ENCODE data around the gene LRP1-AS. TPM values are rescaled to one million over a fixed set of nuclear protein-coding genes. Genes with fewer than 3 reads are reported as not detected.
A peak's percentile ranks its signal among the peaks of the same experiment; 100 is the strongest.

The LRP1-AS gene
- total and polyA plus RNA-seq, 7 donors = not detected

GRCh38 chr12:57149245-57149900 lies 2.0 kb upstream of the LRP1-AS start:
- H3K27me3 ChIP-seq = no peaks in the 10 kb centered on the region
- 46 to 66% methylated on average over 13 of the region's 13 CpGs for WGBS, 2 donors
- H3K4me1 ChIP-seq = peaks cover 0 to 89% (median 83%) of the 10 kb centered on the region in 4 donors
- H3K27ac ChIP-seq = peak overlapping the region; percentile 79 to 85 (median 84)
- DNase-seq = peak; percentile 95
- no peak overlapping the region for H3K4me3 ChIP-seq
- no peaks in the 10 kb centered on the region for H3K9me3 ChIP-seq
- intact Hi-C loops (cut with DNase I) = no loop called here
- no peak for TF ChIP-seq POLR2A (IDR thresholded peaks at IDR 0.05)
- TF ChIP-seq POLR2AphosphoS5 (IDR thresholded peaks at IDR 0.05) = peak in 1 of 4 donors; percentile 36
- peaks cover 16 to 40% (median 30%) of the 10 kb centered on the region in 4 donors for H3K36me3 ChIP-seq

- peak; percentile 92 for DNase-seq
- Histone ChIP-seq H3K9me3 (no peaks in the 10 kb centered on the region), H3K36me3 (peaks cover 18 to 41% (median 29%) of the 10 kb centered on the region in 4 donors), H3K27ac (peak overlapping the region; percentile 79 to 85 (median 84)), H3K27me3 (no peaks in the 10 kb centered on the region), H3K4me1 (peaks cover 0 to 89% (median 79%) of the 10 kb centered on the region in 4 donors), H3K4me3 (no peak overlapping the region)
- WGBS, 2 donors = 24 to 64% methylated on average over 4 of the region's 4 CpGs
- no peak for TF ChIP-seq EP300 (IDR thresholded peaks at IDR 0.05)
- peak in 3 of 4 donors; percentile 8 to 34 (median 28) for TF ChIP-seq POLR2AphosphoS5 (IDR thresholded peaks at IDR 0.05)
- intact Hi-C loops (cut with DNase I) = no loop called here
Observed at GRCh38 chr12:57148469-57149244, 1.2 kb upstream of the LRP1-AS start.

DNA sequence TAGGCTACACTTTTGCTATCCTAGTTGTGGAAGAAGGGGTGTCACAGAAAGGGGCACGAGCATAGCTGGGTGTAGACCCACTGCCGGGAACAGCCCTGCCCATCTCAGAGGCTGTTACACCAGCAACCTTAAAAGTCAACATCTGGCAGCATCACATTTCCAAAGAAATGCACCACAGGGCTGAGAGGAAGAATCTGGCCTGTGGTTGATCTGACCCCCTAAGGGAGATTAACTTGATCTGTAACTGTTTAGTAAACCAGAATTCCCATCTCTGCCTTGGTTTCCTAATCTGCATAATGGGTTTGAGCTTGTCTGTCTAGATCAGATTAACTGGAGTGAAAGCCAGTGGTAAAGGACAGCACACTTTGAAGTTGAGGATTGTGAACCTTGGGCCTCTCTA lies 1.3 kb downstream of the LRP1-AS start:
- no peaks in the 10 kb centered on the region for H3K9me3 ChIP-seq
- H3K36me3 ChIP-seq = peaks cover 30 to 67% (median 48%) of the 10 kb centered on the region in 4 donors
- intact Hi-C loops (cut with DNase I) = no loop called here
- 55 to 77% methylated on average over 2 of the region's 2 CpGs for WGBS, 2 donors
- DNase-seq = no peak
- peaks cover 0 to 74% (median 57%) of the 10 kb centered on the region in 4 donors for H3K4me1 ChIP-seq
- TF ChIP-seq, protein P1, sequence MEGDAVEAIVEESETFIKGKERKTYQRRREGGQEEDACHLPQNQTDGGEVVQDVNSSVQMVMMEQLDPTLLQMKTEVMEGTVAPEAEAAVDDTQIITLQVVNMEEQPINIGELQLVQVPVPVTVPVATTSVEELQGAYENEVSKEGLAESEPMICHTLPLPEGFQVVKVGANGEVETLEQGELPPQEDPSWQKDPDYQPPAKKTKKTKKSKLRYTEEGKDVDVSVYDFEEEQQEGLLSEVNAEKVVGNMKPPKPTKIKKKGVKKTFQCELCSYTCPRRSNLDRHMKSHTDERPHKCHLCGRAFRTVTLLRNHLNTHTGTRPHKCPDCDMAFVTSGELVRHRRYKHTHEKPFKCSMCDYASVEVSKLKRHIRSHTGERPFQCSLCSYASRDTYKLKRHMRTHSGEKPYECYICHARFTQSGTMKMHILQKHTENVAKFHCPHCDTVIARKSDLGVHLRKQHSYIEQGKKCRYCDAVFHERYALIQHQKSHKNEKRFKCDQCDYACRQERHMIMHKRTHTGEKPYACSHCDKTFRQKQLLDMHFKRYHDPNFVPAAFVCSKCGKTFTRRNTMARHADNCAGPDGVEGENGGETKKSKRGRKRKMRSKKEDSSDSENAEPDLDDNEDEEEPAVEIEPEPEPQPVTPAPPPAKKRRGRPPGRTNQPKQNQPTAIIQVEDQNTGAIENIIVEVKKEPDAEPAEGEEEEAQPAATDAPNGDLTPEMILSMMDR (IDR thresholded peaks at IDR 0.05) = no peak
- TF ChIP-seq EP300 (IDR thresholded peaks at IDR 0.05) = no peak
- H3K27ac ChIP-seq = peak overlapping the region; percentile 79 to 85 (median 84)
- H3K4me3 ChIP-seq = no peak overlapping the region
- H3K27me3 ChIP-seq = no peaks in the 10 kb centered on the region

DNA sequence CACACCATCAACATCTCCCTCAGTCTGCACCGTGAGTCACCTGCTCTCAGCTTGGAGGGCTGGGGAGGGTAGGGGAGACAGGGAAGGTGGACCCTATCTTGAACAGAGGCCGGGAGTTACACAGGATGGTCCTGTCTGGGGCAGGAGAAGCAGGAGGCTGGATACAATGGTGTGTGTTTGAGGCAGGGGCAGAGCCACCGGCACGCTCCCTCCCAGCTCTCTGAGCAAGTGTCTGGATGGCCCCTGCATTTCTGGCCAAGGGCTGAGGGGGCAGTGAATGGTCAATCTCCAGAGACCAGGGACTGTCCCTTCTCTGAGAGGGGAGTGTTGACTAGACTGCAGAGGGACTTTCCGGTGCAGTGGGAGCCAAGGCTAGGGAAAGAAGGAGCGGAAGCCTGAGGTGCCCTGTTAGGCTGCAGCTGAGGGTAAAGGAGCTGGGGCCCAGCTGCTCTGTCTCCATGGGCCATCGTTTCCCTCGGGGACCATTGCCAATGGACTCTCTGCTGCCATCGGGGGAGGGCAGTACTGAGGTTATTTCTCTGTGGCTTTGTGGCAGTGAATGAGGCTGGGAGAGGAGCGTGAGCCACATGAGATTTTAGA lies 1.9 kb downstream of the LRP1-AS start:
- H3K9me3 ChIP-seq = no peaks in the 10 kb centered on the region
- TF ChIP-seq EP300 (IDR thresholded peaks at IDR 0.05) (no peak), POLR2AphosphoS5 (IDR thresholded peaks at IDR 0.05) (no peak), POLR2A (IDR thresholded peaks at IDR 0.05) (no peak)
- TF ChIP-seq, protein P1 (IDR thresholded peaks at IDR 0.05) = no peak
- H3K27ac ChIP-seq = peak overlapping the region; percentile 79 to 85 (median 84)
- no peak for DNase-seq
- peaks cover 0 to 69% (median 52%) of the 10 kb centered on the region in 4 donors for H3K4me1 ChIP-seq
- H3K36me3 ChIP-seq = peaks cover 30 to 72% (median 51%) of the 10 kb centered on the region in 4 donors
- 74 to 77% methylated on average over 10 of the region's 10 CpGs for WGBS, 2 donors
- intact Hi-C loops (cut with DNase I) = no loop called here
- no peaks in the 10 kb centered on the region for H3K27me3 ChIP-seq
- H3K4me3 ChIP-seq = no peak overlapping the region

DNA sequence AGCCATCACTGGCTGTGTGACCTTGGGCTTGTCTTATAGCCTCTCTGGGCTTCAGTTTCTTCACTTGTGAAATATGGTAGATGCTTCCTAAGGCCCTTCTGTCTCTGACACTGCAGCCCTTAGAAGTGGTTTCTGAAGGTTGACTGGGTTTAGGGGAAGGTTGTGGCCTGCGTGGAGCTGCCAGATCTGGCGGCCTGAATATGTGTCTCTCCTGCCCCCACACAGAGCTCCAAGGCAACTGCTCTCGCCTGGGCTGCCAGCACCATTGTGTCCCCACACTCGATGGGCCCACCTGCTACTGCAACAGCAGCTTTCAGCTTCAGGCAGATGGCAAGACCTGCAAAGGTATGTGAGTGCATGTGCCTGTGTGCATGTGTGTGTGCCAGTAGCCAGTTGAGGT lies 4.0 kb downstream of the LRP1-AS start:
- peaks cover 30 to 93% (median 64%) of the 10 kb centered on the region in 4 donors for H3K36me3 ChIP-seq
- no peak for TF ChIP-seq POLR2AphosphoS5 (IDR thresholded peaks at IDR 0.05)
- DNase-seq = no peak
- 75 to 88% methylated on average over 4 of the region's 4 CpGs for WGBS, 2 donors
- no peak overlapping the region for H3K4me3 ChIP-seq
- H3K27me3 ChIP-seq = no peaks in the 10 kb centered on the region
- H3K27ac ChIP-seq = peak overlapping the region in 3 of 4 donors; percentile 47 to 62 (median 48)
- no peaks in the 10 kb centered on the region for H3K9me3 ChIP-seq
- intact Hi-C loops (cut with DNase I) = no loop called here
- peaks cover 0 to 65% (median 39%) of the 10 kb centered on the region in 4 donors for H3K4me1 ChIP-seq

GRCh38 chr12:57142727-57143126 lies 4.7 kb downstream of the LRP1-AS start:
- WGBS, 2 donors = 79 to 85% methylated on average over 7 of the region's 7 CpGs
- intact Hi-C loops (cut with DNase I) = no loop called here

More at GRCh38 chr12:57142727-57143126, 4.7 kb downstream of the LRP1-AS start:
- TF ChIP-seq EP300 (IDR thresholded peaks at IDR 0.05) = no peak
- no peak for TF ChIP-seq POLR2A (IDR thresholded peaks at IDR 0.05)
- TF ChIP-seq, protein P1 (IDR thresholded peaks at IDR 0.05) = no peak
- no peak for TF ChIP-seq POLR2AphosphoS5 (IDR thresholded peaks at IDR 0.05)
- no peaks in the 10 kb centered on the region for H3K9me3 ChIP-seq
- H3K4me1 ChIP-seq = peaks cover 0 to 65% (median 38%) of the 10 kb centered on the region in 4 donors
- DNase-seq = no peak
- H3K36me3 ChIP-seq = peaks cover 30 to 96% (median 64%) of the 10 kb centered on the region in 4 donors
- H3K27me3 ChIP-seq = no peaks in the 10 kb centered on the region
- peak overlapping the region; percentile 44 to 62 (median 48) for H3K27ac ChIP-seq
- H3K4me3 ChIP-seq = no peak overlapping the region

All from sigmoid colon (tissue), 7 donors.